Fibroblast of lung (primary cell): Measurements from ENCODE around the gene GPC5. TPM values are rescaled to one million over a fixed set of nuclear protein-coding genes. Genes with fewer than 3 reads are reported as not detected.
A peak's percentile ranks its signal among the peaks of the same experiment; 100 is the strongest.

ENCODE experiments used
- DNase-seq, 2 donors: peaks; one replicate each; pipeline versions ENCODE4 v3.0.0 to v3.0.0-alpha.2; 2010; ENCODE audit warnings: low read depth in 2 of 2
- H2AFZ ChIP-seq: 2 replicates; pipeline ENCODE4 v1.5.1; 2012; ENCODE audit warnings: low read length, control low read depth, inconsistent platforms
- H3K27ac ChIP-seq: 2 replicates; pipeline ENCODE4 v1.5.1; 2011; ENCODE audit warnings: low read length, control low read depth; ENCODE audit not compliant: insufficient read depth
- H3K27me3 ChIP-seq: 2 replicates; pipeline ENCODE4 v1.5.1; 2011; ENCODE audit warnings: mild to moderate bottlenecking, low read length; ENCODE audit not compliant: control insufficient read depth, insufficient read depth
- H3K36me3 ChIP-seq: 2 replicates; pipeline ENCODE4 v1.5.1; 2011; ENCODE audit warnings: low read length; ENCODE audit not compliant: control insufficient read depth, insufficient read depth
- H3K4me1 ChIP-seq: 2 replicates; pipeline ENCODE4 v1.5.1; 2011; ENCODE audit warnings: low read length; ENCODE audit not compliant: control insufficient read depth, insufficient read depth; ENCODE audit errors: extremely low read depth
- H3K4me2 ChIP-seq: 2 replicates; pipeline ENCODE4 v1.5.1; 2011; ENCODE audit warnings: low read length, control low read depth; ENCODE audit not compliant: insufficient read depth; ENCODE audit errors: extremely low read depth
- H3K4me3 ChIP-seq, 4 experiments: fragments of 200-600 bp in 1 of 4; sonication (generic) in 1 of 4; replicated peaks in 1 of 4; 2 replicates each; pipeline ENCODE4 v1.5.1; 2011 to 2016; ENCODE audit warnings: low read length in 4 of 4, low read depth in 3 of 4, mild to moderate bottlenecking in 3 of 4, control low read depth in 2 of 4, inconsistent platforms in 1 of 4, mixed read lengths in 1 of 4; ENCODE audit not compliant: insufficient read depth in 1 of 4; ENCODE audit errors: control extremely low read depth in 1 of 4
- H3K79me2 ChIP-seq: 2 replicates; pipeline ENCODE4 v1.5.1; 2012; ENCODE audit warnings: mild to moderate bottlenecking, low read length, inconsistent platforms; ENCODE audit not compliant: control insufficient read depth, insufficient read depth
- H3K9ac ChIP-seq: 2 replicates; pipeline ENCODE4 v1.5.1; 2011; ENCODE audit warnings: mild to moderate bottlenecking, low read length, control low read depth; ENCODE audit not compliant: insufficient read depth
- H3K9me3 ChIP-seq: 2 replicates; pipeline ENCODE4 v1.5.1; 2012; ENCODE audit warnings: low read depth, low read length; ENCODE audit not compliant: control insufficient read depth, insufficient read depth
- H4K20me1 ChIP-seq: 2 replicates; pipeline ENCODE4 v1.5.1; 2011; ENCODE audit warnings: low read length; ENCODE audit not compliant: control insufficient read depth, insufficient read depth; ENCODE audit errors: extremely low read depth
- CTCF ChIP-seq, 2 donors: IDR thresholded peaks in 1 of 2; conservative IDR thresholded peaks in 1 of 2; 1 replicate in 1 of 2; 2 replicates in 1 of 2; pipeline ENCODE4 v1.5.1; 2011 to 2012; ENCODE audit warnings: low read length in 2 of 2, control low read depth in 1 of 2, inconsistent platforms in 1 of 2, low read depth in 1 of 2, mild to moderate bottlenecking in 1 of 2
- EZH2 ChIP-seq: IDR thresholded peaks from 2 replicates; pipeline ENCODE4 v1.5.1; 2012; ENCODE audit warnings: low read length, control low read depth, mild to moderate bottlenecking; ENCODE audit errors: missing control alignments
- polyA plus RNA-seq, 2 donors: library from polyadenylated mRNA; depleted of rRNA in 1 of 2; stranded (reverse) in 1 of 2; unstranded in 1 of 2; fragments of >200 nt; gene quantifications; 2 replicates each; pipeline ENCODE4 v1.2.1, GENCODE V29; 2011 to 2012; ENCODE audit warnings: missing spikeins in 1 of 2
- total RNA-seq: library from RNA; depleted of rRNA; stranded (reverse); fragments of >200 nt; gene quantifications from 2 replicates; pipeline ENCODE4 v1.2.1, GENCODE V29; 2014

GPC5 gene
- total and polyA plus RNA-seq, 2 donors (not counting 1 experiment from before 2014, with no cell fraction given) = 0.17 TPM; not detected in 1

GRCh38 chr13:92346046-92346445 is 947.6 kb downstream of the GPC5 start:
- DNase-seq = peak in 1 of 2 donors; percentile 6
- H3K4me1 ChIP-seq = no peaks in the 10 kb centered on the region
- H3K27ac ChIP-seq = no peak overlapping the region
- H3K4me3 ChIP-seq = no peak overlapping the region
- H3K79me2 ChIP-seq = no peaks in the 10 kb centered on the region
- H2AFZ ChIP-seq = no peak overlapping the region
- H3K4me2 ChIP-seq = no peak overlapping the region
- no peaks in the 10 kb centered on the region for H3K9me3 ChIP-seq
- TF ChIP-seq CTCF (conservative IDR thresholded peaks at IDR 0.05 in 1 of 2, IDR thresholded peaks at IDR 0.05 in 1 of 2; ENCODE audit: low read depth in 1 of 2, low read length in 2 of 2) (no peak), EZH2 (no peak)
- H3K36me3 ChIP-seq = no peaks in the 10 kb centered on the region
- no peaks in the 10 kb centered on the region for H4K20me1 ChIP-seq
- H3K27me3 ChIP-seq = no peaks in the 10 kb centered on the region
- H3K9ac ChIP-seq = no peak overlapping the region

GRCh38 chr13:92354583-92354982 is 956.2 kb downstream of the GPC5 start:
- no peaks in the 10 kb centered on the region for H3K9me3 ChIP-seq
- peak; percentile 9 to 72 for DNase-seq
- no peaks in the 10 kb centered on the region for H3K27me3 ChIP-seq
- no peak overlapping the region for H3K27ac ChIP-seq
- H4K20me1 ChIP-seq = no peaks in the 10 kb centered on the region
- H3K4me2 ChIP-seq = no peak overlapping the region
- no peaks in the 10 kb centered on the region for H3K79me2 ChIP-seq
- no peak for TF ChIP-seq EZH2
- no peak for TF ChIP-seq CTCF (conservative IDR thresholded peaks at IDR 0.05 in 1 of 2, IDR thresholded peaks at IDR 0.05 in 1 of 2; ENCODE audit: low read depth in 1 of 2, low read length in 2 of 2)
- H3K9ac ChIP-seq = no peak overlapping the region
- H3K36me3 ChIP-seq = no peaks in the 10 kb centered on the region
- no peak overlapping the region for H3K4me3 ChIP-seq
- no peak overlapping the region for H2AFZ ChIP-seq
- H3K4me1 ChIP-seq = no peaks in the 10 kb centered on the region

- peak; percentile 46 to 76 for DNase-seq
Observed at GRCh38 chr13:92355213-92355612, 956.8 kb downstream of the GPC5 start.

More at GRCh38 chr13:92355213-92355612, 956.8 kb downstream of the GPC5 start:
- H3K4me1 ChIP-seq = no peaks in the 10 kb centered on the region
- no peaks in the 10 kb centered on the region for H3K79me2 ChIP-seq
- H3K9ac ChIP-seq = no peak overlapping the region
- no peaks in the 10 kb centered on the region for H4K20me1 ChIP-seq
- peak in 1 of 2 donors; percentile 87 for TF ChIP-seq CTCF (conservative IDR thresholded peaks at IDR 0.05 in 1 of 2, IDR thresholded peaks at IDR 0.05 in 1 of 2; ENCODE audit: low read depth in 1 of 2, low read length in 2 of 2)
- no peak for TF ChIP-seq EZH2
- no peak overlapping the region for H3K27ac ChIP-seq
- no peak overlapping the region for H3K4me3 ChIP-seq
- no peaks in the 10 kb centered on the region for H3K9me3 ChIP-seq
- no peaks in the 10 kb centered on the region for H3K36me3 ChIP-seq
- H3K27me3 ChIP-seq = no peaks in the 10 kb centered on the region
- H3K4me2 ChIP-seq = no peak overlapping the region
- H2AFZ ChIP-seq = no peak overlapping the region
